HCT116 (cell line): ENCODE results near the gene IKZF3. TPM values are rescaled to one million over a fixed set of nuclear protein-coding genes. Genes with fewer than 3 reads are reported as not detected.

Source experiments
- ATAC-seq: fragments of 200-7000 bp; cut with Tn5 transposase; 2 replicates; pipeline ENCODE4 v1.9.1; 2020; ENCODE audit warnings: mild to moderate bottlenecking, moderate library complexity
- BruUV-seq: library from RNA; stranded (reverse); fragments of 400-500 nt; replicated peaks from 2 replicates; lab custom pipeline; 2021; lab: Mats Ljungman, UMichigan
- CTCF ChIA-PET: fragments of 300-600 bp; sonication (Branson Sonifier 250); formaldehyde crosslinking; loops from one replicate; lab custom pipeline; 2021; ENCODE audit warnings: antibody characterized with exemption; lab: Charles Lee
- POLR2A ChIA-PET: fragments of 300-600, 350-600 bp; sonication (Branson Sonifier 250); formaldehyde crosslinking; loops from one replicate; lab custom pipeline; 2021; ENCODE audit warnings: antibody characterized with exemption; lab: Charles Lee
- RAD21 ChIA-PET, 2 experiments: fragments of 300-600 bp; sonication (Branson Sonifier 250); formaldehyde crosslinking; loops; one replicate each; lab custom pipeline; 2023; ENCODE audit warnings: low total read pairs in 2 of 2; ENCODE audit not compliant: uncharacterized antibody in 2 of 2, unreplicated experiment in 2 of 2, low non-redundant PET in 1 of 2; lab: Charles Lee
- DNase-seq: peaks from one replicate; pipeline ENCODE4 v3.0.0-alpha.2; 2010; ENCODE audit warnings: low read depth, low spot score
- H2AFZ ChIP-seq: fragments of 200-600 bp; shearing (Covaris generic), sonication (generic); 2 replicates; pipeline ENCODE4 v1.6.1; 2017; ENCODE audit warnings: low read depth, mixed run types, mixed read lengths, antibody characterized with exemption, low read length; ENCODE audit not compliant: poor library complexity, severe bottlenecking
- H3K27ac ChIP-seq: 2 replicates; pipeline ENCODE4 v1.5.1; 2012; ENCODE audit warnings: low read depth, low read length
- H3K27me3 ChIP-seq: fragments of 200-600 bp; sonication (generic); 2 replicates; pipeline ENCODE4 v1.6.1; 2016; ENCODE audit warnings: mixed run types, low read length, mixed read lengths; ENCODE audit not compliant: insufficient read depth
- H3K36me3 ChIP-seq, 2 experiments: fragments of 200-500 bp in 1 of 2; fragments of 200-600 bp in 1 of 2; sonication (Bioruptor generic) in 1 of 2; sonication (generic) in 1 of 2; 2 replicates each; pipeline versions ENCODE4 v1.5.1 to v1.6.1; 2014 to 2016; ENCODE audit warnings: low read length in 2 of 2, inconsistent platforms in 1 of 2, mixed read lengths in 1 of 2, mixed run types in 1 of 2; ENCODE audit not compliant: insufficient read depth in 2 of 2, control insufficient read depth in 1 of 2
- H3K4me1 ChIP-seq, 2 experiments: fragments of 200-600 bp in 1 of 2; sonication (generic) in 1 of 2; 2 replicates each; pipeline versions ENCODE4 v1.5.1 to v1.6.1; 2012 to 2017; ENCODE audit warnings: low read length in 2 of 2, inconsistent platforms in 1 of 2, mild to moderate bottlenecking in 1 of 2, mixed read lengths in 1 of 2, mixed run types in 1 of 2, moderate library complexity in 1 of 2; ENCODE audit not compliant: insufficient read depth in 2 of 2, control insufficient read depth in 1 of 2
- H3K4me2 ChIP-seq: fragments of 200-600 bp; sonication (generic); 2 replicates; pipeline ENCODE4 v1.6.1; 2017; ENCODE audit warnings: mixed run types, low read length, mixed read lengths
- H3K4me3 ChIP-seq, 2 experiments: fragments of 200-600 bp in 1 of 2; sonication (generic) in 1 of 2; replicated peaks in 1 of 2; 2 replicates each; pipeline ENCODE4 v1.5.1; 2011 to 2016; ENCODE audit warnings: low read length in 2 of 2, control low read depth in 1 of 2, low read depth in 1 of 2, mild to moderate bottlenecking in 1 of 2, mixed read lengths in 1 of 2, mixed run types in 1 of 2
- H3K79me2 ChIP-seq: fragments of 200-600 bp; sonication (generic); 2 replicates; pipeline ENCODE4 v1.6.1; 2017; ENCODE audit warnings: mild to moderate bottlenecking, mixed run types, low read length, moderate library complexity, mixed read lengths; ENCODE audit not compliant: insufficient read depth
- H3K9ac ChIP-seq: fragments of 200-600 bp; sonication (generic); 2 replicates; pipeline ENCODE4 v1.6.1; 2016; ENCODE audit warnings: low read length, mixed read lengths
- H3K9me2 ChIP-seq: fragments of 200-600 bp; sonication (generic), shearing (Covaris generic); 2 replicates; pipeline ENCODE4 v1.6.1; 2017; ENCODE audit warnings: mixed run types, mild to moderate bottlenecking, moderate library complexity; ENCODE audit not compliant: insufficient read depth
- H3K9me3 ChIP-seq, 2 experiments: fragments of 200-500 bp in 1 of 2; fragments of 200-600 bp in 1 of 2; sonication (Bioruptor generic) in 1 of 2; sonication (generic) in 1 of 2; 2 replicates each; pipeline ENCODE4 v1.6.1; 2014 to 2017; ENCODE audit warnings: low read length in 2 of 2, mixed read lengths in 2 of 2, inconsistent platforms in 1 of 2, low read depth in 1 of 2, mild to moderate bottlenecking in 1 of 2, mixed run types in 1 of 2, moderate library complexity in 1 of 2; ENCODE audit not compliant: control insufficient read depth in 1 of 2, insufficient read depth in 1 of 2
- H4K20me1 ChIP-seq: fragments of 200-600 bp; sonication (generic), shearing (Covaris generic); 2 replicates; pipeline ENCODE4 v1.6.1; 2017; ENCODE audit warnings: mixed run types, mild to moderate bottlenecking, moderate library complexity; ENCODE audit not compliant: insufficient read depth
- ATF3 ChIP-seq: IDR thresholded peaks from 2 replicates; pipeline ENCODE4 v1.6.1; 2012
- CBX3 ChIP-seq: IDR thresholded peaks from 2 replicates; pipeline ENCODE4 v1.6.1; 2012; ENCODE audit warnings: low read depth
- CTCF ChIP-seq, 3 experiments: fragments of 200-600 bp in 1 of 3; sonication (generic) in 1 of 3; IDR thresholded peaks in 2 of 3; conservative IDR thresholded peaks in 1 of 3; 2 replicates each; pipeline ENCODE4 v1.5.1; 2012 to 2017; ENCODE audit warnings: low read depth in 2 of 3, low read length in 2 of 3, antibody characterized with exemption in 1 of 3, borderline replicate concordance in 1 of 3, control low read depth in 1 of 3, mild to moderate bottlenecking in 1 of 3, mixed read lengths in 1 of 3, mixed run types in 1 of 3, moderate library complexity in 1 of 3; ENCODE audit not compliant: insufficient read depth in 1 of 3
- EGR1 ChIP-seq: IDR thresholded peaks from 2 replicates; pipeline ENCODE4 v1.6.1; 2012; ENCODE audit warnings: low read depth
- ELF1 ChIP-seq: IDR thresholded peaks from 2 replicates; pipeline ENCODE4 v1.6.1; 2012; ENCODE audit warnings: low read depth, borderline replicate concordance
- EZH2 ChIP-seq: fragments of 200-600 bp; sonication (generic); IDR thresholded peaks from 2 replicates; pipeline ENCODE4 v1.6.1; 2017; ENCODE audit warnings: antibody characterized with exemption, mixed run types
- EZH2phosphoT487 ChIP-seq: fragments of 200-600 bp; IDR thresholded peaks from 2 replicates; pipeline ENCODE4 v1.6.1; 2018; ENCODE audit warnings: antibody characterized with exemption, borderline replicate concordance
- FOSL1 ChIP-seq: IDR thresholded peaks from 2 replicates; pipeline ENCODE4 v1.6.1; 2012; ENCODE audit warnings: low read depth
- JUND ChIP-seq: IDR thresholded peaks from 2 replicates; pipeline ENCODE4 v1.6.1; 2012
- MAX ChIP-seq: IDR thresholded peaks from 2 replicates; pipeline ENCODE4 v1.6.1; 2012
- POLR2A ChIP-seq: IDR thresholded peaks from 2 replicates; pipeline ENCODE4 v1.7.0; 2011; ENCODE audit warnings: borderline replicate concordance; ENCODE audit not compliant: insufficient read depth, insufficient read length; ENCODE audit errors: extremely low read depth
- POLR2AphosphoS5 ChIP-seq: IDR thresholded peaks from 2 replicates; pipeline ENCODE4 v1.6.1; 2011; ENCODE audit warnings: mild to moderate bottlenecking, low read depth, low read length, moderate library complexity
- RAD21 ChIP-seq: IDR thresholded peaks from 2 replicates; pipeline ENCODE4 v1.6.1; 2012; ENCODE audit warnings: low read depth, mild to moderate bottlenecking
- SIN3A ChIP-seq: IDR thresholded peaks from 2 replicates; pipeline ENCODE4 v1.6.1; 2012; ENCODE audit warnings: low read depth
- SP1 ChIP-seq: IDR thresholded peaks from 2 replicates; pipeline ENCODE4 v1.6.1; 2012; ENCODE audit warnings: low read depth
- SRF ChIP-seq: IDR thresholded peaks from 2 replicates; pipeline ENCODE4 v1.6.1; 2012; ENCODE audit warnings: low read depth
- TCF7L2 ChIP-seq: IDR thresholded peaks from 2 replicates; pipeline ENCODE4 v1.7.0; 2011; ENCODE audit warnings: borderline replicate concordance, inconsistent platforms; ENCODE audit not compliant: insufficient read depth, insufficient read length; ENCODE audit errors: extremely low read depth
- YY1 ChIP-seq: IDR thresholded peaks from 2 replicates; pipeline ENCODE4 v1.6.1; 2011; ENCODE audit warnings: low read length, low read depth, moderate library complexity, mild to moderate bottlenecking; ENCODE audit not compliant: insufficient replicate concordance; ENCODE audit errors: extremely low read depth
- ZBTB33 ChIP-seq: IDR thresholded peaks from 2 replicates; pipeline ENCODE4 v1.6.1; 2011; ENCODE audit warnings: mild to moderate bottlenecking, low read length, moderate library complexity; ENCODE audit not compliant: insufficient replicate concordance; ENCODE audit errors: extremely low read depth
- ZFX ChIP-seq: fragments of 450-650 bp; IDR thresholded peaks from 2 replicates; pipeline ENCODE4 v1.6.1; 2017
- intact Hi-C: fragments of 100-400 bp; cut with micrococcal nuclease; formaldehyde crosslinking; loops from 2 replicates; pipeline ENCODE4 v1.10.0; 2022
- total RNA-seq: library from RNA; stranded (reverse); gene quantifications from one replicate; pipeline ENCODE4 v1.2.1, GENCODE V29; 2021; ENCODE audit not compliant: unreplicated experiment

The IKZF3 gene
- total RNA-seq, 1 experiment from 2014 or later: 0.30 TPM

DNA sequence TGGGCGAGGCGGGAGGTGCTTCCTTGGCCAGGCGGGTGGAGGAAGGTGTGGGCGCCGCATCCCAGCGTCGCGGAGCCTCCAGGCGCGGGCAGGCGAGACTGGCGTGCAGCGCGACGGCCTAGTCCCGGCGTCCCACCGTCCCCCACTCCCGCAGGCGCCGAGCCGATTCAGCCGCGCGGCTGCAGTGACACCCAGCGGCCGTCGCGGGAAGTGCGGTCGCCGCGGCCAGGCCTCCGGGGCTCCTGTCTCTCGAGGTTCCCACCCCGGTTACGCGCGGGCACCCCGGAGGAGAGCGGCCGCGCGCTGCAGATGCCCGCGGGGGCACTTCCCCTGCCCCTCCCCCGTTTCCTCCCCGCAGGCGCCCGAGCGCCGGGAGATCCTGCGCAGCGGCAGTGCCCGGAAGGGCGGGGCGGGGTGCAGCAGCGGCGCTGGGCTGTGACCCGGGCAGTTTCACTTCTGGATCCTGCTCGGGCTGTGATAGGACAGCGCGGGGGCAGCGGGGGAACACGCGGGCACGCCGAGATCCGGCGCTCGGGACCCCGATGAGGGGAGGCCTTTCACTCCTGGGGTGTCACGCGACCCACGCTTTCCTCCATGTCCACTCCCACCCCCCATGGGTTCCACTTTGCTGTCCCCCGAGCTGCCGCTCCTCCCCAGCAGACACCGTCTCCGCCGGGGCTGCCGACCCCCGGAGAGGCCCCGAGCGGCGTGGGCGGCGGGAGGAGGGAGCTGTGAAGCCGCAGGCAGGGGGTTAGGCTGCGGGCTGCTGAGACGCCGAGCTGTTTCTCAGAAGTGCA is 109.8 kb downstream of the IKZF3 start:
- Histone ChIP-seq H4K20me1 (no peaks in the 10 kb centered on the region), H3K9me3 (no peaks in the 10 kb centered on the region), H3K9me2 (no peaks in the 10 kb centered on the region), H3K4me3 (peak overlapping the region; percentile 54 to 65), H3K36me3 (no peaks in the 10 kb centered on the region), H2AFZ (no peak overlapping the region), H3K27me3 (peaks cover under 1% of the 10 kb centered on the region; the same call in 1 of the 2 replicates), H3K79me2 (no peaks in the 10 kb centered on the region), H3K4me2 (peak overlapping the region; percentile 94), H3K27ac (peak overlapping the region; percentile 91), H3K9ac (peak overlapping the region; percentile 85), H3K4me1 (peaks cover 33 to 55% of the 10 kb centered on the region in 2 experiments)
- BruUV-seq: TSS peak; percentile 76
- peak; percentile 73 for DNase-seq
- intact Hi-C loops: loop anchor here (1.0 to 5.0 kb wide), 3 partner anchors 82 to 206 kb away; no protein-coding TSS in a partner anchor
- ChIA-PET POLR2A (no interaction called here), CTCF (interaction anchor here (1.0 to 2.8 kb wide), 3 partner anchors 24 to 133 kb away, joined by 4 to 16 read pairs (median 6); partner anchors contain the start of gene MIEN1), RAD21 (no interaction called here)
- ATAC-seq: peak; percentile 87
- TF ChIP-seq TCF7L2 (no peak), CTCF (IDR thresholded peaks at IDR 0.05 in 2 of 3, conservative IDR thresholded peaks at IDR 0.05 in 1 of 3; ENCODE audit: borderline replicate concordance in 1 of 3, insufficient read depth in 1 of 3, low read depth in 2 of 3, low read length in 2 of 3) (peak; percentile 72 to 95 (median 74)), MAX (peak; percentile 81), CBX3 (no peak), ZFX (peak; percentile 76; the same call in 1 of the 2 replicates), ZBTB33 (peak; percentile 31), SIN3A (peak; percentile 75; the same call in 1 of the 2 replicates), EZH2 (no peak), SP1 (peak; percentile 58), POLR2A (peak; percentile 78), EZH2phosphoT487 (no peak), SRF (no peak; the same call in 1 of the 2 replicates), RAD21 (peak; percentile 97), ATF3 (no peak), FOSL1 (no peak), YY1 (peak; percentile 22), ELF1 (no peak), POLR2AphosphoS5 (peak; percentile 78), JUND (no peak), EGR1 (no peak)
